Skin of body (tissue), 2 donors: ENCODE measurements around the gene SH3BP4. TPM values are rescaled to one million over a fixed set of nuclear protein-coding genes. Genes with fewer than 3 reads are reported as not detected.

Experiments used
- DNase-seq: peaks from one replicate; lab custom pipeline; 2025; lab: John Stamatoyannopoulos, UW
- total RNA-seq: library from RNA; depleted of rRNA; stranded (reverse); fragments of >200 nt; gene quantifications from one replicate; pipeline ENCODE4 v1.2.3, GENCODE V29; 2014

The SH3BP4 gene
- total RNA-seq, 1 donor from 2014 or later: 14.6 TPM

- no peak for DNase-seq
These were observed 13.0 kb downstream of the SH3BP4 start for GRCh38 chr2:234964631-234965461.

GRCh38 chr2:234966340-234966739 lies 14.5 kb downstream of the SH3BP4 start:
- no peak for DNase-seq

GRCh38 chr2:234967201-234967869 lies 15.5 kb downstream of the SH3BP4 start:
- DNase-seq: no peak

- no peak for DNase-seq
These were observed 16.0 kb downstream of the SH3BP4 start for GRCh38 chr2:234967870-234968208.

- DNase-seq: no peak
These were observed 17.0 kb downstream of the SH3BP4 start for GRCh38 chr2:234968631-234969305.

- DNase-seq: no peak
These were observed 17.7 kb downstream of the SH3BP4 start for GRCh38 chr2:234969306-234970098.

GRCh38 chr2:234970099-234970440 lies 18.3 kb downstream of the SH3BP4 start:
- no peak for DNase-seq

GRCh38 chr2:234970477-234970882 lies 18.7 kb downstream of the SH3BP4 start:
- DNase-seq: no peak

GRCh38 chr2:234971496-234971895 lies 19.7 kb downstream of the SH3BP4 start:
- DNase-seq: no peak

- no peak for DNase-seq
These were observed 21.2 kb downstream of the SH3BP4 start for GRCh38 chr2:234973008-234973407.

- no peak for DNase-seq
These were observed 22.9 kb downstream of the SH3BP4 start for GRCh38 chr2:234974501-234975385.

- DNase-seq: no peak
These were observed 23.8 kb downstream of the SH3BP4 start for GRCh38 chr2:234975611-234976010.

GRCh38 chr2:234976479-234977227 lies 24.8 kb downstream of the SH3BP4 start:
- DNase-seq: no peak

GRCh38 chr2:234977228-234977679 lies 25.4 kb downstream of the SH3BP4 start:
- DNase-seq: no peak

GRCh38 chr2:234978466-234979203 lies 26.8 kb downstream of the SH3BP4 start:
- DNase-seq: no peak

- DNase-seq: no peak
These were observed 27.7 kb downstream of the SH3BP4 start for GRCh38 chr2:234979204-234980167.

GRCh38 chr2:234980451-234981187 lies 28.8 kb downstream of the SH3BP4 start:
- DNase-seq: no peak
